Transverse colon (tissue), 4 donors: ENCODE data around the gene HS3ST3A1. TPM values are rescaled to one million over a fixed set of nuclear protein-coding genes. Genes with fewer than 3 reads are reported as not detected.

Source experiments
- DNase-seq: peaks from one replicate; pipeline ENCODE4 v3.0.0-alpha.2; 2019
- H3K27ac ChIP-seq, 4 donors: fragments of 200-600 bp; sonication (generic); 2 replicates each; pipeline ENCODE4 v1.5.1; 2016 to 2018; ENCODE audit warnings: inconsistent platforms in 4 of 4
- H3K27me3 ChIP-seq: fragments of 200-600 bp; sonication (generic); 2 replicates; pipeline ENCODE4 v1.5.1; 2017; ENCODE audit warnings: inconsistent platforms
- H3K36me3 ChIP-seq, 4 donors: fragments of 200-600 bp; sonication (generic); 2 replicates each; pipeline ENCODE4 v1.5.1; 2017 to 2019; ENCODE audit warnings: inconsistent platforms in 4 of 4
- H3K4me1 ChIP-seq, 4 donors: fragments of 200-600 bp; sonication (generic); 2 replicates each; pipeline ENCODE4 v1.5.1; 2017 to 2020; ENCODE audit warnings: inconsistent platforms in 4 of 4
- H3K4me3 ChIP-seq, 4 donors: fragments of 200-600 bp; sonication (generic); 1 replicate in 1 of 4; 2 replicates in 3 of 4; pipeline versions ENCODE4 v1.5.1 to v1.6.1; 2017 to 2019; ENCODE audit warnings: inconsistent platforms in 4 of 4
- H3K9me3 ChIP-seq, 2 donors: fragments of 200-600 bp; sonication (generic); 2 replicates each; pipeline ENCODE4 v1.5.1; 2017 to 2019; ENCODE audit warnings: inconsistent platforms in 2 of 2
- EP300 ChIP-seq: sonication (generic); formaldehyde crosslinking; IDR thresholded peaks from one replicate; pipeline ENCODE4 v1.6.1; 2017; ENCODE audit warnings: antibody characterized with exemption, low read depth
- POLR2A ChIP-seq: fragments of 450-650 bp; IDR thresholded peaks from one replicate; pipeline ENCODE4 v1.6.1; 2016; ENCODE audit warnings: antibody characterized with exemption, mild to moderate bottlenecking, moderate library complexity
- POLR2AphosphoS5 ChIP-seq, 3 donors: sonication (generic); formaldehyde crosslinking; IDR thresholded peaks; one replicate each; pipeline ENCODE4 v1.6.1; 2016; ENCODE audit warnings: antibody characterized with exemption in 3 of 3
- WGBS, 2 donors: methylation state at CpG; one replicate each; pipeline ENCODE4 v1.1.5; 2018; ENCODE audit warnings: low coverage in 1 of 2; 5-methylcytosine and 5-hydroxymethylcytosine counted together
- in situ Hi-C, 4 donors: fragments of 200-750 bp; cut with MboI; loops; one replicate each; pipeline versions ENCODE4 v1.15.0 to v1.15.1; 2017; ENCODE audit warnings: low sequenced_read_pairs in 3 of 4, low pct_ligation_motif_present in 1 of 4, low pct_unique_long_range_greater_than_20kb in 1 of 4
- intact Hi-C: fragments of 100-400 bp; cut with DNase I; formaldehyde crosslinking; loops from one replicate; pipeline ENCODE4 v1.15.1; 2023; ENCODE audit warnings: low total_unique reads
- total RNA-seq, 4 donors: library from RNA; depleted of rRNA; stranded (reverse); fragments of >200 nt; gene quantifications; one replicate each; pipeline ENCODE4 v1.1.0, GENCODE V29; 2016
- TF ChIP-seq, protein P1 (sequence below), 5 experiments: fragments of 200-600 bp in 3 of 5; fragments of 450-650 bp in 2 of 5; sonication (generic) in 3 of 5; IDR thresholded peaks; 1 replicate in 2 of 5; 2 replicates in 3 of 5; pipeline ENCODE4 v1.5.1; 2016 to 2017; ENCODE audit warnings: antibody characterized with exemption in 5 of 5, inconsistent platforms in 3 of 5, mild to moderate bottlenecking in 2 of 5, moderate library complexity in 1 of 5

The HS3ST3A1 gene
- total RNA-seq, 4 donors from 2014 or later = 0.41 to 3.6 (median 1.8) TPM

- in situ Hi-C loops = loop anchor here in 1 of 4 donors (25.0 kb wide), 1 partner anchor 90 kb away; no protein-coding TSS in a partner anchor
- Histone ChIP-seq H3K36me3 (no peaks in the 10 kb centered on the region), H3K27ac (no peak overlapping the region), H3K9me3 (no peaks in the 10 kb centered on the region), H3K4me3 (no peak overlapping the region), H3K4me1 (no peaks in the 10 kb centered on the region), H3K27me3 (no peaks in the 10 kb centered on the region)
- no peak for DNase-seq
- intact Hi-C loops = no loop called here
- WGBS, 2 donors = 83 to 94% methylated on average over 2 of the region's 2 CpGs
- TF ChIP-seq POLR2AphosphoS5 (IDR thresholded peaks at IDR 0.05) (no peak), EP300 (no peak), POLR2A (no peak)
- TF ChIP-seq, protein P1, sequence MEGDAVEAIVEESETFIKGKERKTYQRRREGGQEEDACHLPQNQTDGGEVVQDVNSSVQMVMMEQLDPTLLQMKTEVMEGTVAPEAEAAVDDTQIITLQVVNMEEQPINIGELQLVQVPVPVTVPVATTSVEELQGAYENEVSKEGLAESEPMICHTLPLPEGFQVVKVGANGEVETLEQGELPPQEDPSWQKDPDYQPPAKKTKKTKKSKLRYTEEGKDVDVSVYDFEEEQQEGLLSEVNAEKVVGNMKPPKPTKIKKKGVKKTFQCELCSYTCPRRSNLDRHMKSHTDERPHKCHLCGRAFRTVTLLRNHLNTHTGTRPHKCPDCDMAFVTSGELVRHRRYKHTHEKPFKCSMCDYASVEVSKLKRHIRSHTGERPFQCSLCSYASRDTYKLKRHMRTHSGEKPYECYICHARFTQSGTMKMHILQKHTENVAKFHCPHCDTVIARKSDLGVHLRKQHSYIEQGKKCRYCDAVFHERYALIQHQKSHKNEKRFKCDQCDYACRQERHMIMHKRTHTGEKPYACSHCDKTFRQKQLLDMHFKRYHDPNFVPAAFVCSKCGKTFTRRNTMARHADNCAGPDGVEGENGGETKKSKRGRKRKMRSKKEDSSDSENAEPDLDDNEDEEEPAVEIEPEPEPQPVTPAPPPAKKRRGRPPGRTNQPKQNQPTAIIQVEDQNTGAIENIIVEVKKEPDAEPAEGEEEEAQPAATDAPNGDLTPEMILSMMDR (IDR thresholded peaks at IDR 0.05) = no peak
These were observed 54.9 kb downstream of the HS3ST3A1 start for GRCh38 chr17:13546851-13547250.

DNA sequence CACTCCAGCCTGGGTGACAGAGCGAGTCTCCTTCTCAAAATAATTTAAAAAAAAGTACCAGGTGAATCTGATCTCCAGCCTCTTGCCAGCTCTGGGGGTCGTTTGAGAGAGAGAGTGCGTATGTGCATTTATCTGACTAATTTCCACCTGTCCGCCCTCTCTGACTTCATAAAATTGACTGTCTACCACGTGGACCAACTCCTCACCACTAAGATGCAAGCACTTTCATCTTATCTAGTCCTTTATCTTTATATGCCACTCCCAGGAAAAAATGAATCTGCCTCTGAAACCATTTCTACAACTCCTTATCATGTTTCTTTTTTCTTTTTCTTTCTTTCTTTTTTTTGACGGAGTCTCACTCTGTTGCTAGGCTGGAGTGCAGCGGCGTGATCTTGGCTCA is 55.8 kb downstream of the HS3ST3A1 start:
- no peaks in the 10 kb centered on the region for H3K4me1 ChIP-seq
- H3K4me3 ChIP-seq = no peak overlapping the region
- no peaks in the 10 kb centered on the region for H3K9me3 ChIP-seq
- H3K27ac ChIP-seq = no peak overlapping the region
- no peak for DNase-seq
- H3K27me3 ChIP-seq = no peaks in the 10 kb centered on the region
- no peaks in the 10 kb centered on the region for H3K36me3 ChIP-seq
- in situ Hi-C loops (loop anchor here in 1 of 4 donors (25.0 kb wide), 1 partner anchor 91 kb away; no protein-coding TSS in a partner anchor), intact Hi-C loops (no loop called here)
- WGBS, 2 donors = 55 to 70% methylated on average over 7 to 8 of the region's 8 CpGs
- TF ChIP-seq POLR2AphosphoS5 (IDR thresholded peaks at IDR 0.05) = no peak
- TF ChIP-seq, protein P1 (IDR thresholded peaks at IDR 0.05) = no peak
- no peak for TF ChIP-seq EP300
- TF ChIP-seq POLR2A = no peak

DNA sequence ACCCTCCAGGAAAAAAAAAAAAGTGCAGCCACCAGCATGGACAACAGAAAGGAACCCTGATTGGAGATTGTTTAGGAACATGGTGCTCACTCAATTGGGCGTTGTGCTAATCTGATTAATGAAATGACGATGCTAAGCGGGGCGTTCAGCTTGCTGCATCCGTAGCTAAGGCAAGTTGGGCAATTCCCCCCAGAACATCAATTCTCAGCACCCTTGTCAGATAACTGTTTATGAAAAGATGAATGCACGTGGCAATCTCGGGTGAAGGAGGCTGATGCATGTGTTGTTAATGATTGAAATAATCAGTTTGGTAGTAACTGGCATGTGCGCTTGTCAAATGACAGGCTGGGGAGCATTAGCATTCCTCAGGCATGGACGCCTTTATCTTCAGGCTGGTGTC is 57.0 kb downstream of the HS3ST3A1 start:
- DNase-seq = no peak
- H3K4me1 ChIP-seq = no peaks in the 10 kb centered on the region
- no peaks in the 10 kb centered on the region for H3K27me3 ChIP-seq
- H3K4me3 ChIP-seq = no peak overlapping the region
- no peaks in the 10 kb centered on the region for H3K9me3 ChIP-seq
- 76 to 84% methylated on average over 7 to 9 of the region's 9 CpGs for WGBS, 2 donors
- no peaks in the 10 kb centered on the region for H3K36me3 ChIP-seq
- in situ Hi-C loops = loop anchor here in 1 of 4 donors (25.0 kb wide), 1 partner anchor 93 kb away; no protein-coding TSS in a partner anchor
- intact Hi-C loops = no loop called here
- no peak overlapping the region for H3K27ac ChIP-seq
- TF ChIP-seq POLR2AphosphoS5 (IDR thresholded peaks at IDR 0.05) (no peak), EP300 (no peak), POLR2A (no peak)
- TF ChIP-seq, protein P1 (IDR thresholded peaks at IDR 0.05) = no peak

DNA sequence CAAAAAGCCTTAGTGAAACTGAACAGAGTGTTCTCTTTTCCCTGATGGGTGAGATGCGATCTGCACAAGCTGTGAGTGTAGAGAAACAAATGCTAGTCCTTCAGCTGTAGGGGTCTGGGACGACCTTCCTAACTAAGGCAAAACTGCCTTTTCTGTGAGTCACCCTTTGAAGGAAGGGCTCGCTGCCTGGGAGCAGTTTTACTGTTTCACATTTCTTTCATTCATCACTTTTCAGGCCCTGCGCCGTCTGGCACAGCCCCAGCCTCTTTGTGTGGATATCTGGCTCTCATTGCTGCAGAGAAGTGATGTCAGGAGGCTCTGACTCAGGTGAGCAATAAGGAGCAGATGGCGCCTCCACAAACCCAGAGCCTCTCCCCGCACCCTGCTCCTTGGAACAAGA is 57.4 kb downstream of the HS3ST3A1 start:
- in situ Hi-C loops (loop anchor here in 1 of 4 donors (25.0 kb wide), 1 partner anchor 93 kb away; no protein-coding TSS in a partner anchor), intact Hi-C loops (no loop called here)
- TF ChIP-seq POLR2A (no peak), POLR2AphosphoS5 (IDR thresholded peaks at IDR 0.05) (no peak), EP300 (no peak)
- TF ChIP-seq, protein P1 (IDR thresholded peaks at IDR 0.05) = no peak
- DNase-seq = peak; percentile 13
- Histone ChIP-seq H3K27me3 (no peaks in the 10 kb centered on the region), H3K27ac (no peak overlapping the region), H3K4me1 (no peaks in the 10 kb centered on the region), H3K9me3 (no peaks in the 10 kb centered on the region), H3K36me3 (no peaks in the 10 kb centered on the region), H3K4me3 (no peak overlapping the region)
- 23 to 59% methylated on average over 2 to 7 of the region's 7 CpGs for WGBS, 2 donors
